GM23338 (cell line): Measurements from ENCODE around the gene KCNA3. TPM values are rescaled to one million over a fixed set of nuclear protein-coding genes. Genes with fewer than 3 reads are reported as not detected.

Source experiments
- ATAC-seq: fragments of 200-7000 bp; cut with Tn5 transposase; 3 replicates; pipeline ENCODE4 v1.9.1; 2020
- DNase-seq: peaks from one replicate; pipeline ENCODE4 v3.0.0-alpha.2; 2015; ENCODE audit warnings: low spot score
- H2AFZ ChIP-seq: fragments of 200-600 bp; sonication (generic); 2 replicates; pipeline ENCODE4 v1.8.0; 2016; ENCODE audit warnings: antibody characterized with exemption, mild to moderate bottlenecking, moderate library complexity
- H3F3A ChIP-seq: fragments of 200-600 bp; sonication (generic); replicated peaks from 2 replicates; pipeline ENCODE4 v1.8.0; 2017; ENCODE audit warnings: antibody characterized with exemption, mixed run types, low read depth
- H3K27ac ChIP-seq: fragments of 200-600 bp; sonication (generic); 2 replicates; pipeline ENCODE4 v1.6.1; 2016; ENCODE audit warnings: low read depth
- H3K27me3 ChIP-seq: fragments of 200-600 bp; sonication (generic); 2 replicates; pipeline ENCODE4 v1.8.0; 2016; ENCODE audit warnings: mild to moderate bottlenecking, mixed run types, moderate library complexity; ENCODE audit not compliant: insufficient read depth
- H3K36me3 ChIP-seq: fragments of 200-600 bp; sonication (generic); 2 replicates; pipeline ENCODE4 v1.8.0; 2016; ENCODE audit warnings: mild to moderate bottlenecking; ENCODE audit not compliant: insufficient read depth
- H3K4me1 ChIP-seq: fragments of 200-600 bp; sonication (generic); 2 replicates; pipeline ENCODE4 v1.8.0; 2016; ENCODE audit warnings: mild to moderate bottlenecking, moderate library complexity; ENCODE audit not compliant: insufficient read depth
- H3K4me2 ChIP-seq: fragments of 200-600 bp; sonication (generic); 2 replicates; pipeline ENCODE4 v1.7.1; 2017; ENCODE audit warnings: mixed run types
- H3K4me3 ChIP-seq: fragments of 200-600 bp; sonication (generic); 2 replicates; pipeline ENCODE4 v1.6.1; 2016; ENCODE audit warnings: mixed run types
- H3K79me2 ChIP-seq: fragments of 200-600 bp; sonication (generic); replicated peaks from 2 replicates; pipeline ENCODE4 v1.8.0; 2017; ENCODE audit warnings: mild to moderate bottlenecking; ENCODE audit not compliant: insufficient read depth
- H3K9me2 ChIP-seq: fragments of 200-600 bp; sonication (generic); 2 replicates; pipeline ENCODE4 v1.8.0; 2017; ENCODE audit not compliant: insufficient read depth
- H4K20me1 ChIP-seq: fragments of 200-600 bp; sonication (generic); replicated peaks from 2 replicates; pipeline ENCODE4 v1.8.0; 2017; ENCODE audit warnings: mild to moderate bottlenecking; ENCODE audit not compliant: insufficient read depth
- H3K27ac Mint-ChIP-seq: 2 replicates; pipeline ENCODE4 v1.8.0; 2020; ENCODE audit warnings: inconsistent platforms, mild to moderate bottlenecking, moderate library complexity, mixed read lengths
- H3K27me3 Mint-ChIP-seq: 3 replicates; pipeline ENCODE4 v1.8.0; 2022; ENCODE audit warnings: low read depth, mild to moderate bottlenecking, moderate library complexity, mixed read lengths, inconsistent platforms; ENCODE audit not compliant: insufficient read depth, poor library complexity
- H3K36me3 Mint-ChIP-seq: 3 replicates; pipeline ENCODE4 v1.8.0; 2021; ENCODE audit warnings: low read depth, mild to moderate bottlenecking, inconsistent platforms, moderate library complexity, mixed read lengths
- H3K4me1 Mint-ChIP-seq: 3 replicates; pipeline ENCODE4 v1.8.0; 2020; ENCODE audit warnings: mild to moderate bottlenecking, inconsistent platforms, mixed read lengths
- H3K4me3 Mint-ChIP-seq: 3 replicates; pipeline ENCODE4 v1.8.0; 2021; ENCODE audit warnings: moderate library complexity, mild to moderate bottlenecking, inconsistent platforms, mixed read lengths
- H3K9me3 Mint-ChIP-seq: 3 replicates; pipeline ENCODE4 v1.8.0; 2020; ENCODE audit warnings: moderate library complexity, mild to moderate bottlenecking, inconsistent platforms, mixed read lengths
- CREB1 ChIP-seq: fragments of 250-450 bp; sonication (Bioruptor Pico); IDR thresholded peaks from 2 replicates; pipeline ENCODE4 v1.5.0; 2020; ENCODE audit warnings: low read depth, mild to moderate bottlenecking, moderate library complexity
- EZH2 ChIP-seq: fragments of 200-600 bp; sonication (generic); IDR thresholded peaks from one replicate; pipeline ENCODE4 v1.8.0; 2017; ENCODE audit warnings: antibody characterized with exemption, mild to moderate bottlenecking, low read depth; ENCODE audit not compliant: unreplicated experiment
- EZH2phosphoT487 ChIP-seq: fragments of 200-600 bp; sonication (generic); IDR thresholded peaks from one replicate; pipeline ENCODE4 v1.8.1; 2018; ENCODE audit warnings: antibody characterized with exemption; ENCODE audit not compliant: unreplicated experiment
- JUNB ChIP-seq: IDR thresholded peaks from one replicate; pipeline ENCODE4 v1.6.1; 2016; ENCODE audit warnings: antibody characterized with exemption; ENCODE audit not compliant: unreplicated experiment
- NANOG ChIP-seq: IDR thresholded peaks from 2 replicates; pipeline ENCODE4 v1.6.1; 2016; ENCODE audit warnings: antibody characterized with exemption, borderline replicate concordance
- POLR2AphosphoS5 ChIP-seq: IDR thresholded peaks from 2 replicates; pipeline ENCODE4 v1.6.1; 2016; ENCODE audit warnings: antibody characterized with exemption, low read depth
- STAT1 ChIP-seq: IDR thresholded peaks from one replicate; pipeline ENCODE4 v1.6.1; 2016; ENCODE audit warnings: antibody characterized with exemption; ENCODE audit not compliant: unreplicated experiment
- ZNF114 ChIP-seq: fragments of 250-450 bp; sonication (Bioruptor Pico); IDR thresholded peaks from 2 replicates; pipeline ENCODE4 v1.5.0; 2020; ENCODE audit warnings: mild to moderate bottlenecking, moderate library complexity
- ZNF331 ChIP-seq: fragments of 250-450 bp; sonication (Bioruptor Pico); IDR thresholded peaks from 2 replicates; pipeline ENCODE4 v1.5.0; 2020; ENCODE audit warnings: low read depth, mild to moderate bottlenecking, moderate library complexity
- polyA plus RNA-seq: library from polyadenylated mRNA; unstranded; fragments of >200 nt; fragmentation: Nextera tagmentation; extraction: Ambion mirVana; gene quantifications from 2 replicates; pipeline ENCODE4 v1.2.1, GENCODE V29; 2016
- total RNA-seq: library from RNA; depleted of rRNA; stranded (reverse); fragments of >200 nt; shearing (Covaris generic); gene quantifications from 2 replicates; pipeline ENCODE4 v1.2.3, GENCODE V29; 2014
- TF ChIP-seq, protein P1 (sequence below): IDR thresholded peaks from one replicate; pipeline ENCODE4 v1.6.1; 2018; ENCODE audit warnings: antibody characterized with exemption; ENCODE audit not compliant: unreplicated experiment
- TF ChIP-seq, protein P2 (sequence below): IDR thresholded peaks from 2 replicates; pipeline ENCODE4 v1.6.1; 2016; ENCODE audit warnings: antibody characterized with exemption
- TF ChIP-seq, protein P3 (sequence below): fragments of 250-450 bp; sonication (Bioruptor Pico); IDR thresholded peaks from 2 replicates; pipeline ENCODE4 v1.5.0; 2020; ENCODE audit warnings: mild to moderate bottlenecking, moderate library complexity
- TF ChIP-seq, protein P4 (sequence below), 2 experiments: fragments of 200-600 bp in 1 of 2; sonication (generic) in 1 of 2; conservative IDR thresholded peaks; 2 replicates each; pipeline versions ENCODE4 v1.5.1 to v1.6.1; 2016 to 2017; ENCODE audit warnings: antibody characterized with exemption in 2 of 2, low read depth in 2 of 2, mild to moderate bottlenecking in 2 of 2, moderate library complexity in 1 of 2

The KCNA3 gene
- total and polyA plus RNA-seq, 2 experiments from 2014 or later: 0.32 to 4.2 TPM

DNA sequence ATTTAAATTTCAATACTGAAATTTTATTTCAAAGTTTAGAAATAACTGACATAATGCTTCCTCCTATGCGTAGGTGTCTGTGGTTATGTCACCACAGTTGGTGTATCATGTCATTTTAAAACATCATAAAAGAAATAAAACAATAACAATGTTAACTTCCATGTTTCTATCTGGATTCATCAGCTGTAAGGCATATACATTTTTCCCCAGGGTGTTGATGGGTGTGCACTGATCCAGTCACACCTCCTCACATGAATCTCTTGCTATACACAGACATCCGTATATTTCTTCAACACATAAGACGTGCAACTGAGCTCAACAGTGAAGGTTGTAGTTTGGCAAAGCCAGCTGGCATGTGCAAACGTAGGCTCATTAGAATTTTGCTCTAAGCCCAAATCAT lies 6.2 kb downstream of the KCNA3 start (continued):
- TF ChIP-seq EZH2phosphoT487 (no peak), JUNB (no peak), CREB1 (no peak)

DNA sequence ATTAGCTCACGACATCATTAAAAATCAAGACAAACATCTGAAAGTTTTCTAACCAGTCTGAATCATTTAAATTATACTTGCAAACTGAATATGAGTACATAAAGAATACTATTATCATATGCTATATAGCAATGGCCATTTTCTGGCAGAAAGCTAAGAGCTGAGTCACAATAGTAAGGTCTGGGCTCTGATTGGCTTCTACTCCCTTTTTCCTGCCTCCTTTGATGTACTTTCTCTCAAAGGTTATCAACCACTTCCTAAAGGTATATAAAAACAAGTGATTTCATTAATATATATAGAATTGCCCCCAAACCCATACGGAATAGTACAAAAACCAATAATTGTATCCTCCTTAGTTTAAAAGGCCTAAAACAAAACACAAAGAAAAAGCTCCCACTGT lies 7.0 kb downstream of the KCNA3 start:
- TF ChIP-seq JUNB (no peak), ZNF114 (no peak), NANOG (no peak), CREB1 (no peak), POLR2AphosphoS5 (no peak), EZH2 (no peak), ZNF331 (CRISPR knock-in tag) (no peak), STAT1 (no peak), EZH2phosphoT487 (no peak)
- TF ChIP-seq, protein P1, sequence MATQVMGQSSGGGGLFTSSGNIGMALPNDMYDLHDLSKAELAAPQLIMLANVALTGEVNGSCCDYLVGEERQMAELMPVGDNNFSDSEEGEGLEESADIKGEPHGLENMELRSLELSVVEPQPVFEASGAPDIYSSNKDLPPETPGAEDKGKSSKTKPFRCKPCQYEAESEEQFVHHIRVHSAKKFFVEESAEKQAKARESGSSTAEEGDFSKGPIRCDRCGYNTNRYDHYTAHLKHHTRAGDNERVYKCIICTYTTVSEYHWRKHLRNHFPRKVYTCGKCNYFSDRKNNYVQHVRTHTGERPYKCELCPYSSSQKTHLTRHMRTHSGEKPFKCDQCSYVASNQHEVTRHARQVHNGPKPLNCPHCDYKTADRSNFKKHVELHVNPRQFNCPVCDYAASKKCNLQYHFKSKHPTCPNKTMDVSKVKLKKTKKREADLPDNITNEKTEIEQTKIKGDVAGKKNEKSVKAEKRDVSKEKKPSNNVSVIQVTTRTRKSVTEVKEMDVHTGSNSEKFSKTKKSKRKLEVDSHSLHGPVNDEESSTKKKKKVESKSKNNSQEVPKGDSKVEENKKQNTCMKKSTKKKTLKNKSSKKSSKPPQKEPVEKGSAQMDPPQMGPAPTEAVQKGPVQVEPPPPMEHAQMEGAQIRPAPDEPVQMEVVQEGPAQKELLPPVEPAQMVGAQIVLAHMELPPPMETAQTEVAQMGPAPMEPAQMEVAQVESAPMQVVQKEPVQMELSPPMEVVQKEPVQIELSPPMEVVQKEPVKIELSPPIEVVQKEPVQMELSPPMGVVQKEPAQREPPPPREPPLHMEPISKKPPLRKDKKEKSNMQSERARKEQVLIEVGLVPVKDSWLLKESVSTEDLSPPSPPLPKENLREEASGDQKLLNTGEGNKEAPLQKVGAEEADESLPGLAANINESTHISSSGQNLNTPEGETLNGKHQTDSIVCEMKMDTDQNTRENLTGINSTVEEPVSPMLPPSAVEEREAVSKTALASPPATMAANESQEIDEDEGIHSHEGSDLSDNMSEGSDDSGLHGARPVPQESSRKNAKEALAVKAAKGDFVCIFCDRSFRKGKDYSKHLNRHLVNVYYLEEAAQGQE: no peak
- TF ChIP-seq, protein P2, sequence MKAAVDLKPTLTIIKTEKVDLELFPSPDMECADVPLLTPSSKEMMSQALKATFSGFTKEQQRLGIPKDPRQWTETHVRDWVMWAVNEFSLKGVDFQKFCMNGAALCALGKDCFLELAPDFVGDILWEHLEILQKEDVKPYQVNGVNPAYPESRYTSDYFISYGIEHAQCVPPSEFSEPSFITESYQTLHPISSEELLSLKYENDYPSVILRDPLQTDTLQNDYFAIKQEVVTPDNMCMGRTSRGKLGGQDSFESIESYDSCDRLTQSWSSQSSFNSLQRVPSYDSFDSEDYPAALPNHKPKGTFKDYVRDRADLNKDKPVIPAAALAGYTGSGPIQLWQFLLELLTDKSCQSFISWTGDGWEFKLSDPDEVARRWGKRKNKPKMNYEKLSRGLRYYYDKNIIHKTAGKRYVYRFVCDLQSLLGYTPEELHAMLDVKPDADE: no peak
- TF ChIP-seq, protein P3, sequence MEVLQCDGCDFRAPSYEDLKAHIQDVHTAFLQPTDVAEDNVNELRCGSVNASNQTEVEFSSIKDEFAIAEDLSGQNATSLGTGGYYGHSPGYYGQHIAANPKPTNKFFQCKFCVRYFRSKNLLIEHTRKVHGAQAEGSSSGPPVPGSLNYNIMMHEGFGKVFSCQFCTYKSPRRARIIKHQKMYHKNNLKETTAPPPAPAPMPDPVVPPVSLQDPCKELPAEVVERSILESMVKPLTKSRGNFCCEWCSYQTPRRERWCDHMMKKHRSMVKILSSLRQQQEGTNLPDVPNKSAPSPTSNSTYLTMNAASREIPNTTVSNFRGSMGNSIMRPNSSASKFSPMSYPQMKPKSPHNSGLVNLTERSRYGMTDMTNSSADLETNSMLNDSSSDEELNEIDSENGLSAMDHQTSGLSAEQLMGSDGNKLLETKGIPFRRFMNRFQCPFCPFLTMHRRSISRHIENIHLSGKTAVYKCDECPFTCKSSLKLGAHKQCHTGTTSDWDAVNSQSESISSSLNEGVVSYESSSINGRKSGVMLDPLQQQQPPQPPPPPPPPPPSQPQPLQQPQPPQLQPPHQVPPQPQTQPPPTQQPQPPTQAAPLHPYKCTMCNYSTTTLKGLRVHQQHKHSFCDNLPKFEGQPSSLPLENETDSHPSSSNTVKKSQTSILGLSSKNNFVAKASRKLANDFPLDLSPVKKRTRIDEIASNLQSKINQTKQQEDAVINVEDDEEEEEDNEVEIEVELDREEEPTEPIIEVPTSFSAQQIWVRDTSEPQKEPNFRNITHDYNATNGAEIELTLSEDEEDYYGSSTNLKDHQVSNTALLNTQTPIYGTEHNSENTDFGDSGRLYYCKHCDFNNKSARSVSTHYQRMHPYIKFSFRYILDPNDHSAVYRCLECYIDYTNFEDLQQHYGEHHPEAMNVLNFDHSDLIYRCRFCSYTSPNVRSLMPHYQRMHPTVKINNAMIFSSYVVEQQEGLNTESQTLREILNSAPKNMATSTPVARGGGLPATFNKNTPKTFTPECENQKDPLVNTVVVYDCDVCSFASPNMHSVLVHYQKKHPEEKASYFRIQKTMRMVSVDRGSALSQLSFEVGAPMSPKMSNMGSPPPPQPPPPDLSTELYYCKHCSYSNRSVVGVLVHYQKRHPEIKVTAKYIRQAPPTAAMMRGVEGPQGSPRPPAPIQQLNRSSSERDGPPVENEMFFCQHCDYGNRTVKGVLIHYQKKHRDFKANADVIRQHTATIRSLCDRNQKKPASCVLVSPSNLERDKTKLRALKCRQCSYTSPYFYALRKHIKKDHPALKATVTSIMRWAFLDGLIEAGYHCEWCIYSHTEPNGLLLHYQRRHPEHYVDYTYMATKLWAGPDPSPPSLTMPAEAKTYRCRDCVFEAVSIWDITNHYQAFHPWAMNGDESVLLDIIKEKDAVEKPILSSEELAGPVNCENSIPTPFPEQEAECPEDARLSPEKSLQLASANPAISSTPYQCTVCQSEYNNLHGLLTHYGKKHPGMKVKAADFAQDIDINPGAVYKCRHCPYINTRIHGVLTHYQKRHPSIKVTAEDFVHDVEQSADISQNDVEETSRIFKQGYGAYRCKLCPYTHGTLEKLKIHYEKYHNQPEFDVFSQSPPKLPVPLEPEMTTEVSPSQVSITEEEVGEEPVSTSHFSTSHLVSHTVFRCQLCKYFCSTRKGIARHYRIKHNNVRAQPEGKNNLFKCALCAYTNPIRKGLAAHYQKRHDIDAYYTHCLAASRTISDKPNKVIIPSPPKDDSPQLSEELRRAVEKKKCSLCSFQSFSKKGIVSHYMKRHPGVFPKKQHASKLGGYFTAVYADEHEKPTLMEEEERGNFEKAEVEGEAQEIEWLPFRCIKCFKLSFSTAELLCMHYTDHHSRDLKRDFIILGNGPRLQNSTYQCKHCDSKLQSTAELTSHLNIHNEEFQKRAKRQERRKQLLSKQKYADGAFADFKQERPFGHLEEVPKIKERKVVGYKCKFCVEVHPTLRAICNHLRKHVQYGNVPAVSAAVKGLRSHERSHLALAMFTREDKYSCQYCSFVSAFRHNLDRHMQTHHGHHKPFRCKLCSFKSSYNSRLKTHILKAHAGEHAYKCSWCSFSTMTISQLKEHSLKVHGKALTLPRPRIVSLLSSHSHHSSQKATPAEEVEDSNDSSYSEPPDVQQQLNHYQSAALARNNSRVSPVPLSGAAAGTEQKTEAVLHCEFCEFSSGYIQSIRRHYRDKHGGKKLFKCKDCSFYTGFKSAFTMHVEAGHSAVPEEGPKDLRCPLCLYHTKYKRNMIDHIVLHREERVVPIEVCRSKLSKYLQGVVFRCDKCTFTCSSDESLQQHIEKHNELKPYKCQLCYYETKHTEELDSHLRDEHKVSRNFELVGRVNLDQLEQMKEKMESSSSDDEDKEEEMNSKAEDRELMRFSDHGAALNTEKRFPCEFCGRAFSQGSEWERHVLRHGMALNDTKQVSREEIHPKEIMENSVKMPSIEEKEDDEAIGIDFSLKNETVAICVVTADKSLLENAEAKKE: no peak
- TF ChIP-seq, protein P4, sequence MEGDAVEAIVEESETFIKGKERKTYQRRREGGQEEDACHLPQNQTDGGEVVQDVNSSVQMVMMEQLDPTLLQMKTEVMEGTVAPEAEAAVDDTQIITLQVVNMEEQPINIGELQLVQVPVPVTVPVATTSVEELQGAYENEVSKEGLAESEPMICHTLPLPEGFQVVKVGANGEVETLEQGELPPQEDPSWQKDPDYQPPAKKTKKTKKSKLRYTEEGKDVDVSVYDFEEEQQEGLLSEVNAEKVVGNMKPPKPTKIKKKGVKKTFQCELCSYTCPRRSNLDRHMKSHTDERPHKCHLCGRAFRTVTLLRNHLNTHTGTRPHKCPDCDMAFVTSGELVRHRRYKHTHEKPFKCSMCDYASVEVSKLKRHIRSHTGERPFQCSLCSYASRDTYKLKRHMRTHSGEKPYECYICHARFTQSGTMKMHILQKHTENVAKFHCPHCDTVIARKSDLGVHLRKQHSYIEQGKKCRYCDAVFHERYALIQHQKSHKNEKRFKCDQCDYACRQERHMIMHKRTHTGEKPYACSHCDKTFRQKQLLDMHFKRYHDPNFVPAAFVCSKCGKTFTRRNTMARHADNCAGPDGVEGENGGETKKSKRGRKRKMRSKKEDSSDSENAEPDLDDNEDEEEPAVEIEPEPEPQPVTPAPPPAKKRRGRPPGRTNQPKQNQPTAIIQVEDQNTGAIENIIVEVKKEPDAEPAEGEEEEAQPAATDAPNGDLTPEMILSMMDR (conservative IDR thresholded peaks at IDR 0.05; ENCODE audit: low read depth in 2 of 2): no peak
- Mint-ChIP-seq H3K36me3 (no peaks in the 10 kb centered on the region), H3K27me3 (peaks cover 14% of the 10 kb centered on the region), H3K4me1 (no peaks in the 10 kb centered on the region), H3K27ac (no peak overlapping the region), H3K9me3 (no peaks in the 10 kb centered on the region), H3K4me3 (no peak overlapping the region)
- Histone ChIP-seq H3K4me1 (no peaks in the 10 kb centered on the region), H3K79me2 (no peaks in the 10 kb centered on the region), H4K20me1 (peaks cover 4% of the 10 kb centered on the region), H3K27ac (no peak overlapping the region), H3K4me2 (no peak overlapping the region), H3K36me3 (no peaks in the 10 kb centered on the region), H3K9me2 (no peaks in the 10 kb centered on the region), H2AFZ (no peak overlapping the region), H3K4me3 (no peak overlapping the region), H3K27me3 (peaks cover 14% of the 10 kb centered on the region), H3F3A (no peaks in the 10 kb centered on the region)
- no peak for DNase-seq
- ATAC-seq: no peak
